A549 (cell line): ENCODE data around the gene NUAK1. TPM values are rescaled to one million over a fixed set of nuclear protein-coding genes. Genes with fewer than 3 reads are reported as not detected.

Source experiments
- ATAC-seq, 2 experiments: fragments of 200-7000 bp in 1 of 2; fragments of >200 bp in 1 of 2; cut with Nextera tagmentation in 1 of 2; cut with Tn5 transposase in 1 of 2; 3 replicates each; pipeline versions ENCODE4 v1.8.0 to v1.9.1; 2018 to 2020; ENCODE audit warnings: mild to moderate bottlenecking in 1 of 2, moderate library complexity in 1 of 2
- CTCF ChIA-PET: fragments of 300-600 bp; sonication (Branson Sonifier 250); formaldehyde crosslinking; extraction: SDS; loops from one replicate; lab custom pipeline; 2021; ENCODE audit warnings: antibody characterized with exemption, inconsistent platforms; lab: Yijun Ruan, JAX
- POLR2A ChIA-PET: fragments of 350-600 bp; formaldehyde crosslinking; extraction: SDS; loops from one replicate; lab custom pipeline; 2021; ENCODE audit warnings: antibody characterized with exemption, inconsistent platforms; lab: Yijun Ruan, JAX
- DNase-seq, 2 experiments: peaks; one replicate each; pipeline versions ENCODE4 v3.0.0 to v3.0.0-alpha.2; 2011 to 2016; ENCODE audit warnings: low read depth in 1 of 2, low spot score in 1 of 2
- FAIRE-seq: peaks from 2 replicates; lab custom pipeline; 2011; peaks lifted over from hg19 to GRCh38; lab: Jason Lieb, UNC
- H3K27ac ChIP-seq, 2 experiments: fragments of >200 bp; sonication (Bioruptor Twin); formaldehyde crosslinking; 3 replicates each; pipeline ENCODE4 v1.5.1; 2016 to 2017
- H3K4me1 ChIP-seq: fragments of >200 bp; sonication (Bioruptor Twin); formaldehyde crosslinking; 3 replicates; pipeline ENCODE4 v1.6.1; 2016
- H3K4me2 ChIP-seq: fragments of >200 bp; sonication (Bioruptor Twin); formaldehyde crosslinking; 3 replicates; pipeline ENCODE4 v1.6.1; 2016
- H3K4me3 ChIP-seq: fragments of >200 bp; sonication (Bioruptor Twin); formaldehyde crosslinking; 3 replicates; pipeline ENCODE4 v1.5.1; 2016
- H3K9me3 ChIP-seq: fragments of >200 bp; sonication (Bioruptor Twin); formaldehyde crosslinking; 3 replicates; pipeline ENCODE4 v1.6.1; 2016
- CBX2 ChIP-seq: fragments of 200-600 bp; sonication (generic); IDR thresholded peaks from 2 replicates; pipeline ENCODE4 v1.6.1; 2016; ENCODE audit warnings: low read depth, mild to moderate bottlenecking, borderline replicate concordance
- CHD2 ChIP-seq: fragments of 150-350 bp; IDR thresholded peaks from 2 replicates; pipeline ENCODE4 v1.6.1; 2014; ENCODE audit warnings: low read length; ENCODE audit not compliant: partially characterized antibody
- FOSL2 ChIP-seq, 2 experiments: fragments of 450-650 bp in 1 of 2; fragments of >200 bp in 1 of 2; sonication (Bioruptor Twin) in 1 of 2; formaldehyde crosslinking; IDR thresholded peaks; 2 replicates each; pipeline versions ENCODE4 v1.5.0 to v1.6.1; 2016 to 2020; ENCODE audit warnings: mild to moderate bottlenecking in 1 of 2, moderate library complexity in 1 of 2
- FOXS1 ChIP-seq: fragments of 250-450 bp; sonication (Bioruptor Pico); IDR thresholded peaks from 2 replicates; pipeline ENCODE4 v1.5.0; 2020; ENCODE audit warnings: mild to moderate bottlenecking, moderate library complexity
- GATA3 ChIP-seq: IDR thresholded peaks from 2 replicates; pipeline ENCODE4 v1.6.1; 2012; ENCODE audit warnings: borderline replicate concordance
- HDAC2 ChIP-seq: fragments of 200-600 bp; sonication (generic); IDR thresholded peaks from 2 replicates; pipeline ENCODE4 v1.6.1; 2016
- HEYL ChIP-seq: fragments of 250-450 bp; sonication (Bioruptor Pico); IDR thresholded peaks from 2 replicates; pipeline ENCODE4 v1.8.0; 2021; ENCODE audit warnings: mild to moderate bottlenecking, moderate library complexity
- HOXB13 ChIP-seq: fragments of 250-450 bp; sonication (Bioruptor Pico); IDR thresholded peaks from 2 replicates; pipeline ENCODE4 v1.5.0; 2020; ENCODE audit warnings: low read depth, mild to moderate bottlenecking, moderate library complexity
- JUN ChIP-seq, 2 experiments: fragments of >200 bp; sonication (Bioruptor Twin); formaldehyde crosslinking; IDR thresholded peaks; 2 replicates in 1 of 2; 3 replicates in 1 of 2; pipeline ENCODE4 v1.6.1; 2016 to 2017
- KDM1A ChIP-seq: fragments of 200-600 bp; sonication (generic); IDR thresholded peaks from 2 replicates; pipeline ENCODE4 v1.6.1; 2016; ENCODE audit warnings: low read depth, mild to moderate bottlenecking
- MAFK ChIP-seq: fragments of 450-650 bp; IDR thresholded peaks from 2 replicates; pipeline ENCODE4 v1.6.1; 2014; ENCODE audit not compliant: partially characterized antibody
- MAZ ChIP-seq: fragments of 150-350 bp; IDR thresholded peaks from 2 replicates; pipeline ENCODE4 v1.6.1; 2014; ENCODE audit warnings: antibody characterized with exemption, low read depth, low read length, borderline replicate concordance
- MYC ChIP-seq: IDR thresholded peaks from 2 replicates; pipeline ENCODE4 v1.6.1; 2012; ENCODE audit warnings: mild to moderate bottlenecking, inconsistent platforms, low read length, improper control_type of control experiment, borderline replicate concordance
- WGBS: methylation state at CpG from one replicate; pipeline ENCODE4 v1.1.6; 2017; ENCODE audit errors: missing lambda C conversion rate; 5-methylcytosine and 5-hydroxymethylcytosine counted together
- polyA plus RNA-seq, 4 experiments: library from polyadenylated mRNA; depleted of rRNA in 3 of 4; stranded (reverse); fragments of >200 nt; fragmentation: RNase III in 1 of 4; extraction: RNeasy Plus Mini Kit Qiagen cat#74134 plus additional on column Dnase treatment in 1 of 4; gene quantifications; 2 replicates in 3 of 4; 3 replicates in 1 of 4; pipeline ENCODE4 v1.2.3, GENCODE V29; 2011 to 2017
- TF ChIP-seq, protein P1 (sequence below): fragments of >200 bp; sonication (Bioruptor Twin); formaldehyde crosslinking; IDR thresholded peaks from 2 replicates; pipeline ENCODE4 v1.6.1; 2016
- TF ChIP-seq, protein P2 (sequence below): fragments of >200 bp; sonication (Bioruptor Twin); formaldehyde crosslinking; IDR thresholded peaks from 3 replicates; pipeline ENCODE4 v1.5.1; 2016
- TF ChIP-seq, protein P3 (sequence below): fragments of 200-600 bp; sonication (generic); IDR thresholded peaks from 2 replicates; pipeline ENCODE4 v1.6.1; 2016; ENCODE audit warnings: antibody characterized with exemption, mild to moderate bottlenecking, moderate library complexity

The NUAK1 gene
- polyA plus RNA-seq, 2 of the 4 experiments (the other 2 are of a cell fraction), result 20.8 to 22.3 TPM

DNA sequence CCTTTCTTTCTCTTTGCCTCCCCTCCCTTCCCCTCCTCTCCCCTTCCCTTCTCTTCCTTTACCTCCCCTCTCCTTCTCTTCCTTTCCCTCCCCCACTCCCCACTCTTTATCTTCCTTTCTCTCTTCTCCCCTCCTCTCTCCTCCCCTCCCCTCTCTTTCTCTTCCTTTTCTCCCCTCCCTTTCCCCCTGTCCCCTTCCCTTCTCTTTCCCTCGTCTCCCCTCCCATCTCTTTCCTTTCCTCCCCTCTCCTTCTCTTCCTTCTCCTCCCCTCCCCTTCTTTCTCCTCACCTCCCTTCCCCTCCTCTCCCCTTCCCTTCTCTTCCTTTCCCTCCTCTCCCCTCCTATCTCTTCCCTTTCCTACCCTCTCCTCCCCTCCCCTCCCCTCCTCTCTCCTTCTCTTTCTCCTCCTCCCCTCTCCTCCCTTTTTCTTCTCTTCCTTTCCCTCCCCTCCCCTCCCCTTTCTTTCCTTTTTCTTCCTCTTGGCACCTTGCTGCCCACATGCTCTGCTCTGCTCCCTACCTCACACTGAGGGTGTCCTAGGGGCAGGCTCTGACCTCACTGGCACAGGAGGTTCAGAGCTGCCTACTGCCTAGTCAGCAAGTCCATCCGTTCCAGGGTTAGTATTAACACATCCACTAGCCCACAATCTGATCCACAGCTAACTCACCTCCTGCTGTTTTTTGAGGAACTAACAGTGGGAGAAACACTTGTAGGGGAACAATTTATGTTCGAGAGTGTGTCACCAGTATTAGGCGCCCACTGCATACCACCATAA lies 101.0 kb downstream of the NUAK1 start:
- DNase-seq, result no peak
- H3K4me1 ChIP-seq, result peaks cover 3% of the 10 kb centered on the region; the same call in 2 of the 3 replicates
- CTCF ChIA-PET, result interaction anchor here (0.6 kb wide), 1 partner anchor 13 kb away, joined by 3 read pairs; no protein-coding TSS in a partner anchor
- no peak overlapping the region for H3K4me2 ChIP-seq
- peak in 1 of 2 experiments; percentile 26; a peak in 1 of 6 replicates for ATAC-seq
- 74% methylated on average over 4 of the region's 4 CpGs for WGBS
- TF ChIP-seq MAFK, result peak; percentile 51
- no peak for TF ChIP-seq CHD2
- TF ChIP-seq, all 56 proteins: peak for 1
- no peak overlapping the region for H3K4me3 ChIP-seq
- H3K27ac ChIP-seq, result peak overlapping the region in 1 of 2 experiments; percentile 18; a peak in 2 of 6 replicates
- POLR2A ChIA-PET, result no interaction called here
- H3K9me3 ChIP-seq, result no peaks in the 10 kb centered on the region
- no peak for FAIRE-seq

DNA sequence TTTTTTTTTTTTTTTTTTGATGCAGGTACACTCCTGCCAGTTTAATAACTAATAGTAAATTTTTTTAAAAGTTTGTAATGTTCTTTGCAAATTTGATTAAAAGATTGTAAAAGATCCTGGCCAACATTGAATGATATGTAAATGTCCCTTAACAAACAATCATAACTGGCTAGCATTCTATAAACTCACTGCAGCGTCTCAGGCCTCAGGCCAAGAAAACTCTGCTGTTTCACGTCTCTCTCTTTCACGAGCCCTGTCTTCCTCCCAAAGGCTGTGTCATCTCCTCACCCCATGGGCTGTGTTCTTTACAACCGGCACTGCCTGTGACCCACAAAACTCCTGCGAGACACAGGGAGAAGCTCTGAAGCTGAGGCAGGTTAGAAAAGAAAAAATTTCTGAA lies 103.3 kb downstream of the NUAK1 start:
- CTCF ChIA-PET, result interaction anchor here (1.3 kb wide), 1 partner anchor 101 kb away, joined by 6 read pairs; no protein-coding TSS in a partner anchor
- Histone ChIP-seq H3K9me3 (no peaks in the 10 kb centered on the region), H3K4me3 (no peak overlapping the region), H3K27ac (peak overlapping the region in 1 of 2 experiments; percentile 29; a peak in 1 of 6 replicates), H3K4me1 (peaks cover 26% of the 10 kb centered on the region)
- POLR2A ChIA-PET, result no interaction called here
- TF ChIP-seq HEYL (CRISPR knock-in tag) (no peak), KDM1A (no peak), MAFK (no peak), MAZ (no peak), JUN (IDR thresholded peaks at IDR 0.05) (no peak), MYC (no peak), FOXS1 (CRISPR knock-in tag) (no peak), CHD2 (no peak), HOXB13 (CRISPR knock-in tag) (no peak), FOSL2 (IDR thresholded peaks at IDR 0.05) (no peak), FOSL2 (CRISPR knock-in tag; IDR thresholded peaks at IDR 0.05) (no peak), GATA3 (no peak), HDAC2 (no peak), CBX2 (no peak)
- TF ChIP-seq, protein P1, sequence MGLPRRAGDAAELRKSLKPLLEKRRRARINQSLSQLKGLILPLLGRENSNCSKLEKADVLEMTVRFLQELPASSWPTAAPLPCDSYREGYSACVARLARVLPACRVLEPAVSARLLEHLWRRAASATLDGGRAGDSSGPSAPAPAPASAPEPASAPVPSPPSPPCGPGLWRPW, result no peak
- TF ChIP-seq, protein P2, sequence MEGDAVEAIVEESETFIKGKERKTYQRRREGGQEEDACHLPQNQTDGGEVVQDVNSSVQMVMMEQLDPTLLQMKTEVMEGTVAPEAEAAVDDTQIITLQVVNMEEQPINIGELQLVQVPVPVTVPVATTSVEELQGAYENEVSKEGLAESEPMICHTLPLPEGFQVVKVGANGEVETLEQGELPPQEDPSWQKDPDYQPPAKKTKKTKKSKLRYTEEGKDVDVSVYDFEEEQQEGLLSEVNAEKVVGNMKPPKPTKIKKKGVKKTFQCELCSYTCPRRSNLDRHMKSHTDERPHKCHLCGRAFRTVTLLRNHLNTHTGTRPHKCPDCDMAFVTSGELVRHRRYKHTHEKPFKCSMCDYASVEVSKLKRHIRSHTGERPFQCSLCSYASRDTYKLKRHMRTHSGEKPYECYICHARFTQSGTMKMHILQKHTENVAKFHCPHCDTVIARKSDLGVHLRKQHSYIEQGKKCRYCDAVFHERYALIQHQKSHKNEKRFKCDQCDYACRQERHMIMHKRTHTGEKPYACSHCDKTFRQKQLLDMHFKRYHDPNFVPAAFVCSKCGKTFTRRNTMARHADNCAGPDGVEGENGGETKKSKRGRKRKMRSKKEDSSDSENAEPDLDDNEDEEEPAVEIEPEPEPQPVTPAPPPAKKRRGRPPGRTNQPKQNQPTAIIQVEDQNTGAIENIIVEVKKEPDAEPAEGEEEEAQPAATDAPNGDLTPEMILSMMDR, result no peak
- TF ChIP-seq, protein P3, sequence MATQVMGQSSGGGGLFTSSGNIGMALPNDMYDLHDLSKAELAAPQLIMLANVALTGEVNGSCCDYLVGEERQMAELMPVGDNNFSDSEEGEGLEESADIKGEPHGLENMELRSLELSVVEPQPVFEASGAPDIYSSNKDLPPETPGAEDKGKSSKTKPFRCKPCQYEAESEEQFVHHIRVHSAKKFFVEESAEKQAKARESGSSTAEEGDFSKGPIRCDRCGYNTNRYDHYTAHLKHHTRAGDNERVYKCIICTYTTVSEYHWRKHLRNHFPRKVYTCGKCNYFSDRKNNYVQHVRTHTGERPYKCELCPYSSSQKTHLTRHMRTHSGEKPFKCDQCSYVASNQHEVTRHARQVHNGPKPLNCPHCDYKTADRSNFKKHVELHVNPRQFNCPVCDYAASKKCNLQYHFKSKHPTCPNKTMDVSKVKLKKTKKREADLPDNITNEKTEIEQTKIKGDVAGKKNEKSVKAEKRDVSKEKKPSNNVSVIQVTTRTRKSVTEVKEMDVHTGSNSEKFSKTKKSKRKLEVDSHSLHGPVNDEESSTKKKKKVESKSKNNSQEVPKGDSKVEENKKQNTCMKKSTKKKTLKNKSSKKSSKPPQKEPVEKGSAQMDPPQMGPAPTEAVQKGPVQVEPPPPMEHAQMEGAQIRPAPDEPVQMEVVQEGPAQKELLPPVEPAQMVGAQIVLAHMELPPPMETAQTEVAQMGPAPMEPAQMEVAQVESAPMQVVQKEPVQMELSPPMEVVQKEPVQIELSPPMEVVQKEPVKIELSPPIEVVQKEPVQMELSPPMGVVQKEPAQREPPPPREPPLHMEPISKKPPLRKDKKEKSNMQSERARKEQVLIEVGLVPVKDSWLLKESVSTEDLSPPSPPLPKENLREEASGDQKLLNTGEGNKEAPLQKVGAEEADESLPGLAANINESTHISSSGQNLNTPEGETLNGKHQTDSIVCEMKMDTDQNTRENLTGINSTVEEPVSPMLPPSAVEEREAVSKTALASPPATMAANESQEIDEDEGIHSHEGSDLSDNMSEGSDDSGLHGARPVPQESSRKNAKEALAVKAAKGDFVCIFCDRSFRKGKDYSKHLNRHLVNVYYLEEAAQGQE, result no peak
- TF ChIP-seq, all 56 proteins: peak for 0
- ATAC-seq (no peak), DNase-seq (no peak), FAIRE-seq (no peak)
- 86% methylated on average over 5 of the region's 5 CpGs for WGBS
- no peak overlapping the region for H3K4me2 ChIP-seq
